HCT116 (cell line): Measurements from ENCODE around the gene LIMK2. TPM values are rescaled to one million over a fixed set of nuclear protein-coding genes. Genes with fewer than 3 reads are reported as not detected.

Experiments
- ATAC-seq: fragments of 200-7000 bp; cut with Tn5 transposase; 2 replicates; pipeline ENCODE4 v1.9.1; 2020; ENCODE audit warnings: mild to moderate bottlenecking, moderate library complexity
- BruUV-seq: library from RNA; stranded (reverse); fragments of 400-500 nt; replicated peaks from 2 replicates; lab custom pipeline; 2021; lab: Mats Ljungman, UMichigan
- CTCF ChIA-PET: fragments of 300-600 bp; sonication (Branson Sonifier 250); formaldehyde crosslinking; loops from one replicate; lab custom pipeline; 2021; ENCODE audit warnings: antibody characterized with exemption; lab: Charles Lee
- POLR2A ChIA-PET: fragments of 300-600, 350-600 bp; sonication (Branson Sonifier 250); formaldehyde crosslinking; loops from one replicate; lab custom pipeline; 2021; ENCODE audit warnings: antibody characterized with exemption; lab: Charles Lee
- RAD21 ChIA-PET, 2 experiments: fragments of 300-600 bp; sonication (Branson Sonifier 250); formaldehyde crosslinking; loops; one replicate each; lab custom pipeline; 2023; ENCODE audit warnings: low total read pairs in 2 of 2; ENCODE audit not compliant: uncharacterized antibody in 2 of 2, unreplicated experiment in 2 of 2, low non-redundant PET in 1 of 2; lab: Charles Lee
- DNase-seq: peaks from one replicate; pipeline ENCODE4 v3.0.0-alpha.2; 2010; ENCODE audit warnings: low read depth, low spot score
- H2AFZ ChIP-seq: fragments of 200-600 bp; shearing (Covaris generic), sonication (generic); 2 replicates; pipeline ENCODE4 v1.6.1; 2017; ENCODE audit warnings: low read depth, mixed run types, mixed read lengths, antibody characterized with exemption, low read length; ENCODE audit not compliant: poor library complexity, severe bottlenecking
- H3K27ac ChIP-seq: 2 replicates; pipeline ENCODE4 v1.5.1; 2012; ENCODE audit warnings: low read depth, low read length
- H3K27me3 ChIP-seq: fragments of 200-600 bp; sonication (generic); 2 replicates; pipeline ENCODE4 v1.6.1; 2016; ENCODE audit warnings: mixed run types, low read length, mixed read lengths; ENCODE audit not compliant: insufficient read depth
- H3K36me3 ChIP-seq, 2 experiments: fragments of 200-500 bp in 1 of 2; fragments of 200-600 bp in 1 of 2; sonication (Bioruptor generic) in 1 of 2; sonication (generic) in 1 of 2; 2 replicates each; pipeline versions ENCODE4 v1.5.1 to v1.6.1; 2014 to 2016; ENCODE audit warnings: low read length in 2 of 2, inconsistent platforms in 1 of 2, mixed read lengths in 1 of 2, mixed run types in 1 of 2; ENCODE audit not compliant: insufficient read depth in 2 of 2, control insufficient read depth in 1 of 2
- H3K4me1 ChIP-seq, 2 experiments: fragments of 200-600 bp in 1 of 2; sonication (generic) in 1 of 2; 2 replicates each; pipeline versions ENCODE4 v1.5.1 to v1.6.1; 2012 to 2017; ENCODE audit warnings: low read length in 2 of 2, inconsistent platforms in 1 of 2, mild to moderate bottlenecking in 1 of 2, mixed read lengths in 1 of 2, mixed run types in 1 of 2, moderate library complexity in 1 of 2; ENCODE audit not compliant: insufficient read depth in 2 of 2, control insufficient read depth in 1 of 2
- H3K4me2 ChIP-seq: fragments of 200-600 bp; sonication (generic); 2 replicates; pipeline ENCODE4 v1.6.1; 2017; ENCODE audit warnings: mixed run types, low read length, mixed read lengths
- H3K4me3 ChIP-seq, 2 experiments: fragments of 200-600 bp in 1 of 2; sonication (generic) in 1 of 2; replicated peaks in 1 of 2; 2 replicates each; pipeline ENCODE4 v1.5.1; 2011 to 2016; ENCODE audit warnings: low read length in 2 of 2, control low read depth in 1 of 2, low read depth in 1 of 2, mild to moderate bottlenecking in 1 of 2, mixed read lengths in 1 of 2, mixed run types in 1 of 2
- H3K79me2 ChIP-seq: fragments of 200-600 bp; sonication (generic); 2 replicates; pipeline ENCODE4 v1.6.1; 2017; ENCODE audit warnings: mild to moderate bottlenecking, mixed run types, low read length, moderate library complexity, mixed read lengths; ENCODE audit not compliant: insufficient read depth
- H3K9ac ChIP-seq: fragments of 200-600 bp; sonication (generic); 2 replicates; pipeline ENCODE4 v1.6.1; 2016; ENCODE audit warnings: low read length, mixed read lengths
- H3K9me2 ChIP-seq: fragments of 200-600 bp; sonication (generic), shearing (Covaris generic); 2 replicates; pipeline ENCODE4 v1.6.1; 2017; ENCODE audit warnings: mixed run types, mild to moderate bottlenecking, moderate library complexity; ENCODE audit not compliant: insufficient read depth
- H3K9me3 ChIP-seq, 2 experiments: fragments of 200-500 bp in 1 of 2; fragments of 200-600 bp in 1 of 2; sonication (Bioruptor generic) in 1 of 2; sonication (generic) in 1 of 2; 2 replicates each; pipeline ENCODE4 v1.6.1; 2014 to 2017; ENCODE audit warnings: low read length in 2 of 2, mixed read lengths in 2 of 2, inconsistent platforms in 1 of 2, low read depth in 1 of 2, mild to moderate bottlenecking in 1 of 2, mixed run types in 1 of 2, moderate library complexity in 1 of 2; ENCODE audit not compliant: control insufficient read depth in 1 of 2, insufficient read depth in 1 of 2
- H4K20me1 ChIP-seq: fragments of 200-600 bp; sonication (generic), shearing (Covaris generic); 2 replicates; pipeline ENCODE4 v1.6.1; 2017; ENCODE audit warnings: mixed run types, mild to moderate bottlenecking, moderate library complexity; ENCODE audit not compliant: insufficient read depth
- ATF3 ChIP-seq: IDR thresholded peaks from 2 replicates; pipeline ENCODE4 v1.6.1; 2012
- CEBPB ChIP-seq: IDR thresholded peaks from 2 replicates; pipeline ENCODE4 v1.6.1; 2012; ENCODE audit warnings: low read depth
- EGR1 ChIP-seq: IDR thresholded peaks from 2 replicates; pipeline ENCODE4 v1.6.1; 2012; ENCODE audit warnings: low read depth
- FOSL1 ChIP-seq: IDR thresholded peaks from 2 replicates; pipeline ENCODE4 v1.6.1; 2012; ENCODE audit warnings: low read depth
- POLR2AphosphoS5 ChIP-seq: IDR thresholded peaks from 2 replicates; pipeline ENCODE4 v1.6.1; 2011; ENCODE audit warnings: mild to moderate bottlenecking, low read depth, low read length, moderate library complexity
- SIN3A ChIP-seq: IDR thresholded peaks from 2 replicates; pipeline ENCODE4 v1.6.1; 2012; ENCODE audit warnings: low read depth
- TCF7L2 ChIP-seq: IDR thresholded peaks from 2 replicates; pipeline ENCODE4 v1.7.0; 2011; ENCODE audit warnings: borderline replicate concordance, inconsistent platforms; ENCODE audit not compliant: insufficient read depth, insufficient read length; ENCODE audit errors: extremely low read depth
- ZBTB33 ChIP-seq: IDR thresholded peaks from 2 replicates; pipeline ENCODE4 v1.6.1; 2011; ENCODE audit warnings: mild to moderate bottlenecking, low read length, moderate library complexity; ENCODE audit not compliant: insufficient replicate concordance; ENCODE audit errors: extremely low read depth
- intact Hi-C: fragments of 100-400 bp; cut with micrococcal nuclease; formaldehyde crosslinking; loops from 2 replicates; pipeline ENCODE4 v1.10.0; 2022
- total RNA-seq: library from RNA; stranded (reverse); gene quantifications from one replicate; pipeline ENCODE4 v1.2.1, GENCODE V29; 2021; ENCODE audit not compliant: unreplicated experiment

LIMK2 gene
- total RNA-seq, 1 experiment from 2014 or later, result 21.9 TPM

GRCh38 chr22:31279327-31279669 is 67.2 kb downstream of the LIMK2 start:
- H3K36me3 ChIP-seq, result peaks cover 5 to 6% of the 10 kb centered on the region in 2 experiments; a peak in 3 of 4 replicates
- ATAC-seq (no peak), DNase-seq (no peak)
- H3K4me1 ChIP-seq, result peaks cover 5 to 12% of the 10 kb centered on the region in 2 experiments; a peak in 3 of 4 replicates
- no peak overlapping the region for H2AFZ ChIP-seq
- no peak overlapping the region for H3K27ac ChIP-seq
- RAD21 ChIA-PET, result no interaction called here
- CTCF ChIA-PET, result no interaction called here
- H3K4me3 ChIP-seq, result no peak overlapping the region
- no peak overlapping the region for H3K9ac ChIP-seq
- H3K4me2 ChIP-seq, result no peak overlapping the region
- no peaks in the 10 kb centered on the region for H3K9me3 ChIP-seq
- no peaks in the 10 kb centered on the region for H3K9me2 ChIP-seq
- TF ChIP-seq EGR1 (no peak), TCF7L2 (no peak), FOSL1 (no peak), SIN3A (no peak), CEBPB (no peak), ATF3 (no peak), POLR2AphosphoS5 (no peak), ZBTB33 (no peak)
- H3K79me2 ChIP-seq, result no peaks in the 10 kb centered on the region
- no peaks in the 10 kb centered on the region for H4K20me1 ChIP-seq
- no TSS peak for BruUV-seq
- POLR2A ChIA-PET, result interaction anchor here (0.6 kb wide), 1 partner anchor 8 kb away, joined by 7 read pairs; no protein-coding TSS in a partner anchor
- no peaks in the 10 kb centered on the region for H3K27me3 ChIP-seq
- intact Hi-C loops, result no loop called here
